ENCODE measurements around the gene ZDHHC21.

- TF ChIP-seq FOXM1 (IDR thresholded peaks at IDR 0.05; ENCODE audit: borderline replicate concordance, low read depth), result no peak
- TF ChIP-seq CEBPB (IDR thresholded peaks at IDR 0.05), result no peak
- TF ChIP-seq RAD21 (IDR thresholded peaks at IDR 0.05; ENCODE audit: low read depth), result no peak
- no peak for TF ChIP-seq NFIC (IDR thresholded peaks at IDR 0.05)
- TF ChIP-seq TEAD4 (IDR thresholded peaks at IDR 0.05), result no peak
- no peak for TF ChIP-seq ZBTB7A (IDR thresholded peaks at IDR 0.05; ENCODE audit: low read depth)
- TF ChIP-seq EP300 (IDR thresholded peaks at IDR 0.05; ENCODE audit: borderline replicate concordance), result no peak
- no peak for TF ChIP-seq EGR1 (IDR thresholded peaks at IDR 0.05)
- TF ChIP-seq, protein P1, sequence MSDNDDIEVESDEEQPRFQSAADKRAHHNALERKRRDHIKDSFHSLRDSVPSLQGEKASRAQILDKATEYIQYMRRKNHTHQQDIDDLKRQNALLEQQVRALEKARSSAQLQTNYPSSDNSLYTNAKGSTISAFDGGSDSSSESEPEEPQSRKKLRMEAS (IDR thresholded peaks at IDR 0.05), result no peak
- no peak for TF ChIP-seq REST (IDR thresholded peaks at IDR 0.05; ENCODE audit: low read depth)
- no peak for TF ChIP-seq TAF1 (IDR thresholded peaks at IDR 0.05; ENCODE audit: low read depth)
- TF ChIP-seq TCF12 (IDR thresholded peaks at IDR 0.05; ENCODE audit: low read depth), result no peak
- no peak for TF ChIP-seq CREB1 (IDR thresholded peaks at IDR 0.05; ENCODE audit: low read depth)
Measured at GRCh38 chr9:14640967-14641366, 52.3 kb downstream of the ZDHHC21 start.

Data from Ishikawa (cell line).